GM18505 (cell line): Measurements from ENCODE around the gene EPC1.

ENCODE experiments used
- ATAC-seq: cut with Tn5 transposase; IDR thresholded peaks from one replicate; pipeline ENCODE4 v1.9.1; 2021; ENCODE audit not compliant: unreplicated experiment
- POLR2A ChIP-seq: IDR thresholded peaks from 4 replicates; pipeline ENCODE4 v1.6.1; 2011; ENCODE audit warnings: borderline replicate concordance; ENCODE audit not compliant: insufficient read depth, insufficient read length; ENCODE audit errors: extremely low read depth

EPC1 gene

DNA sequence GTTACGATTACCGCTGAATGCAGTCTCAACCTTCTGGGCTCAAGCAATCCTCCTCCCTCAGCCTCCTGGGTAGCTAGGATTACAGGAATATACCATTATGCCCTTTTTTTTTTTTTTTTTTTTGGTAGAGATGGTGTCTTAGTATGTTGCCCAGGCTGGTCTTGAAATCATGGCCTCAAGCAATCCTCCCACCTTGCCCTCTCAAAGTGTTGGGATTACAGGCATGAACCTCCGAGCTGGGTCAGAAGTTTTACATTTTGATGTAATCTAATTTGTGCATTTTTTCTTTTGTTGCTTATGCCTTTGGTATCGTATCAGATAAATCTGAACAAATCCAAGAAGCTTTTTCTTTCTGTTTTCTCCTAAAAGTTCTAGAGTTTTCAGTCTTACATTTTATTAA lies 87.4 kb downstream of the EPC1 start:
- TF ChIP-seq POLR2A: no peak
- no peak for ATAC-seq

- no peak for ATAC-seq
- TF ChIP-seq POLR2A: no peak
These were observed 90.1 kb downstream of the EPC1 start for GRCh38 chr10:32256613-32257437.

GRCh38 chr10:32253821-32254220 lies 93.1 kb downstream of the EPC1 start:
- no peak for TF ChIP-seq POLR2A
- no peak for ATAC-seq

DNA sequence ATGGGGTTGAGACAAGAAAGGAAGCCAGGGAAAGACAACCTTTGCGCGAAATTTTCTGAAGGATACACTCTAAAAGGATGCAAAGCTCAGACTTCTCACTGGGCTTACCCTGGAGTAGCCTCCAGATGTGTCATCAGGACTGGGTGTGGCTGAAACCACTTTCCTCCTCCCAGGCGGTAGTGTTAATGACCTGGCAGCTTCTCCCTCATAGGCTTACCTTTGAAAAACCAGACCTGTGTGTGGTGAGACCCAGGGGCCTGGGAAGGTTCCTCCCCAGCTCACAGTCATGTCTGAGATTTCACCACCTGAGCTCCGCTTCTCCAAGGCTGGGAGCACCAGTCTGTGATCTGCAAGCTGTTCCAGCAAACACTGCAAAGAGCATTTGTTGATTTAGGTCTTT lies 93.7 kb downstream of the EPC1 start:
- ATAC-seq: no peak
- no peak for TF ChIP-seq POLR2A

DNA sequence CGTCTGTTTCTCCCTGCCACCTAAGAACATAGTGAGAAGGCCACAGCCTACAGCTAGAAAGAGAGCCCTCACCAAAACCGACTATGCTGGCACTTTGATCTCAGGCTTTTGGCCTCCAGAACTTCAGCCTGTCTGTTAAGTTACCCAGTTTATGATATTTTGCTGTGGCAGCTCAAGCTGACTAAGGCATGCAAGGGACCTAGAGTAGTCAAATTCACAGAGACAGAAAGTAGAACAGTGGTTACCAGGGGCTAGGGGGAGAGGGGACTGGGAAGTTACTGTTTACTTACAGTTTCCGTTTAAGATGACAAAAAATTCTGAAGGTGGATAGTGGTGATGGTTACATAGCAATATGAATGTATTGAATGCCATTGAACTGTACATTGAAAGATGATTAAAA lies 96.5 kb downstream of the EPC1 start:
- peak; percentile 65 for ATAC-seq

DNA sequence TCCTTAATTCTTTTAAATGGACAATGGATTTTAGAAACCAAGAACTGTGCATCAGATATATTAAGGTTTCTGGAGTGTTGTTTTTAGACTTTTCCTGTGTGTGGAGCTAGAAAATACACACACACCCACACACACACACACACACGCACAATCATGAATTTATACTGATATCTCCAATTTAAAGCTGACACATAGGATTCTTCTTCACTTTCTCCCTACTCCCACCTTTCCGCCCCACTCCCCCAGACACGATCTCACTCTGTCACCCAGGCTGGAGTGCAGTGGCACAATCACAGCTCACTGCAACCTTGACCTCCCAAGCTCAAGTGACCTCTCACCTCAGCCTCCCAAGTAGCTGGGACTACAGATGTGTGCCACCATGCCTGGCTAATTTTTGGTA lies 100.3 kb downstream of the EPC1 start:
- no peak for ATAC-seq
- no peak for TF ChIP-seq POLR2A

GRCh38 chr10:32245760-32246159 lies 101.2 kb downstream of the EPC1 start:
- no peak for TF ChIP-seq POLR2A
- no peak for ATAC-seq

- ATAC-seq: no peak
- TF ChIP-seq POLR2A: no peak
These were observed 102.3 kb downstream of the EPC1 start for GRCh38 chr10:32244421-32245207.

DNA sequence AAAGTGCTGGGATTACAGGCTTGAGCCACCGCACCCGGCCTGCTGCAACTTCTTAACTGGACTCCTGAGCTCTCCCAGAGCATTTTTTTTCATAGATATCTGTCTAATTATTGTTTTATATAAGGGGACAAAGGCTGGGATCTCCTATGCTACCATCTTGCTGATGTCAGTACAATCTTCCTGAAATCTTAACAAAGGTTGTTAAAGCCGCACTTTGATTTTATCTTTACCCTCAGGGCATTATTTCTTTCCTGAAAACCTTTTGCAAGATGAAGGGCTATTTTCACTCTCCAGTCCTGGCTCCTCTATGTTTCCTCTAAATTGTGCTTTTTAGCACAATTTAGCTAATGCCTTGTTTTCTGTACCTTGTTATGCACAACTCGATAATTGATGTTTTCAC lies 102.9 kb downstream of the EPC1 start:
- ATAC-seq: no peak
- no peak for TF ChIP-seq POLR2A

- ATAC-seq: no peak
- TF ChIP-seq POLR2A: no peak
These were observed 105.0 kb downstream of the EPC1 start for GRCh38 chr10:32241946-32242345.

DNA sequence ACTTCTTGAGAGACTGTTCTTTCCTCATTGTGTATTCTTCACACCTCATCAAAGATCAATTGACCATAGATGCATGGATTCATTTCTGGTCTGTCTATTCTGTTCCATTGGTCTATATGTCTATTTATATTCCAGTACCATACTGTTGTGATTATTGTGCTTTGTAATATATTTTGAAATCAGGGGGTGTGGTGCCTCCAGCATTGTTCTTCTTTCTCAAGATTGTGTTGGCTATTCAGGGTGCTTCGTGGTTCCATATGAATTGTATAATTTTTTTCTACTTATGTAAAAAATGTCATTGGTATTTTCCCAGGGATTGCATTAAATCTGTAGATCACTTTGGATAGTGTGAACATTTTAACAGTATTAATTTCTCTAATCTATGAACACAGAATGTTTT lies 106.5 kb downstream of the EPC1 start:
- TF ChIP-seq POLR2A: no peak

DNA sequence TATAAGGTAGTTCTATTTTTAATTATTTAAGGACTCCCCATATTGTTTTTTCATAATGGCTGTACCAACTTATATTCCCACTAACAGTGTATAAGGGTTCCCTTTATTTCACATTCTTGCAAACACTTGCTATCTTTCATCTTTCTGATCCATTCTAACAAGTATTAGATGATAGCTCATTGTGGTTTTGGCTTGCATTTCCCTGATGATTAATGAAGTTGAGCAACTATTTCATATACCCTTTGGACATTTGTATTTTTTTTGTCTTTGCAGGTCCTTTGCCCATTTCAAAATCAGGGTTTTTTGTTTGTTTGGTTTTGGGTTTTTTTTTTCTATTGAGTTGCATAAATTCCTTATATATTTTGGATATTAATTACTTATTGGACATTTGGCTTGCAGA lies 107.2 kb downstream of the EPC1 start:
- TF ChIP-seq POLR2A: no peak

More for the DNA sequence above, 106.5 kb downstream of the EPC1 start:
- no peak for ATAC-seq

DNA sequence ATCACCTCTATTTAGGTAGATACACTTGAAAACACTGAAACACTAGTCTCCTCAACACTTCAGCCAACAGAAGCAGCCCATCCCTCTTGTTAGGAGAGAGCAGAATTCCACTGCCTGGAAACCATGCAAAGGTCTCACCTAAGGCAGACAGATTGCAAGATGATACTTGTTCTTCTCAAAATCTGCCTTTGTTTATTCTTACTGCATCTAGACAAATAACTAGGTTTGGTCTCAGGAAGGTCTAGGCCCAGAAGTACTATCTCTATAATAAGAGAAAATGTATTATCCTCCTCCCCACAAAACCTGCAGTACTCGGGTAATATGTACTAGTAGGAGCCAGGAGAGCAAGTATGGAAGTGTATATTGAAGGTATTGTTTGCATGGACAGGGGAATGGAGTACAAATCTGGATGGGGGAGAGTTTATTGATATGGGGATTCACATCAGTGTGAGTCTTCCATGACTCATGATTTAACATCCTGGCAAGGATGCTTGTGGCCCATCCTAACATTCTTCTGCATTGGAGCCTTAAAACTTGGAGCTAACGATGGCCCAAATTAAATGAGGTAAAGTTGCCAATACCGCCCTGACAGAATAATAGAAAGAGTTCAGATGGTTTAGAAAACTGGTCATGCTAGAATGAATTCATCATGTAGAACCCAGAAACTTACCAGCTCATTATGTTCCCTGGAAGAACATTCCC lies 109.2 kb downstream of the EPC1 start:
- ATAC-seq: no peak
- TF ChIP-seq POLR2A: no peak

More for the DNA sequence above, 107.2 kb downstream of the EPC1 start:
- no peak for ATAC-seq
